H9 (cell line): ENCODE data around the gene TRIM40. TPM values are rescaled to one million over a fixed set of nuclear protein-coding genes. Genes with fewer than 3 reads are reported as not detected.

Source experiments
- DNase-seq: peaks from one replicate; pipeline ENCODE4 v3.0.0-alpha.2; 2017
- H2AFZ ChIP-seq: one replicate; pipeline ENCODE4 v1.6.1; 2013; ENCODE audit warnings: mild to moderate bottlenecking, low read length, control low read depth, moderate library complexity
- H2AK5ac ChIP-seq: 2 replicates; pipeline ENCODE4 v1.6.1; 2013; ENCODE audit warnings: low read length, control low read depth, mixed read lengths; ENCODE audit not compliant: insufficient read length
- H2BK120ac ChIP-seq: one replicate; pipeline ENCODE4 v1.6.1; 2013; ENCODE audit warnings: low read depth, mild to moderate bottlenecking, low read length, control low read depth, inconsistent platforms; ENCODE audit not compliant: poor library complexity, severe bottlenecking
- H2BK12ac ChIP-seq: 2 replicates; pipeline ENCODE4 v1.6.1; 2013; ENCODE audit warnings: low read length, control low read depth, mixed read lengths, low read depth; ENCODE audit not compliant: insufficient read length
- H2BK15ac ChIP-seq: 2 replicates; pipeline ENCODE4 v1.6.1; 2013; ENCODE audit warnings: low read depth, low read length, control low read depth
- H2BK20ac ChIP-seq: one replicate; pipeline ENCODE4 v1.6.1; 2013; ENCODE audit warnings: low read depth, mild to moderate bottlenecking, low read length, control low read depth, inconsistent platforms; ENCODE audit not compliant: poor library complexity, severe bottlenecking
- H2BK5ac ChIP-seq: 2 replicates; pipeline ENCODE4 v1.6.1; 2013; ENCODE audit warnings: low read length, control low read depth, mixed read lengths; ENCODE audit not compliant: insufficient read length
- H3K14ac ChIP-seq: 2 replicates; pipeline ENCODE4 v1.6.1; 2013; ENCODE audit warnings: low read length, control low read depth; ENCODE audit not compliant: insufficient read depth
- H3K18ac ChIP-seq: 2 replicates; pipeline ENCODE4 v1.6.1; 2013; ENCODE audit warnings: low read depth, mild to moderate bottlenecking, mixed read lengths, low read length, control low read depth; ENCODE audit not compliant: insufficient read length
- H3K23ac ChIP-seq: 2 replicates; pipeline ENCODE4 v1.6.1; 2013; ENCODE audit warnings: low read length, control low read depth, mixed read lengths, low read depth; ENCODE audit not compliant: insufficient read length
- H3K23me2 ChIP-seq: 2 replicates; pipeline ENCODE4 v1.6.1; 2013; ENCODE audit warnings: low read depth, mild to moderate bottlenecking, mixed read lengths, low read length, control low read depth; ENCODE audit not compliant: insufficient read length, poor library complexity, severe bottlenecking
- H3K27ac ChIP-seq: 2 replicates; pipeline ENCODE4 v1.5.1; 2013; ENCODE audit warnings: low read length, control low read depth, mixed read lengths, low read depth; ENCODE audit not compliant: insufficient read length
- H3K27me3 ChIP-seq: 2 replicates; pipeline ENCODE4 v1.6.1; 2013; ENCODE audit warnings: low read length, control low read depth, inconsistent platforms; ENCODE audit not compliant: insufficient read depth
- H3K4ac ChIP-seq: 2 replicates; pipeline ENCODE4 v1.6.1; 2013; ENCODE audit warnings: low read depth, mild to moderate bottlenecking, control low read depth, inconsistent platforms, low read length, moderate library complexity
- H3K4me1 ChIP-seq: 2 replicates; pipeline ENCODE4 v1.6.1; 2013; ENCODE audit warnings: low read length, control low read depth, inconsistent platforms; ENCODE audit not compliant: insufficient read depth
- H3K4me2 ChIP-seq: 2 replicates; pipeline ENCODE4 v1.6.1; 2013; ENCODE audit warnings: low read length, control low read depth, mixed read lengths; ENCODE audit not compliant: insufficient read length, insufficient read depth
- H3K56ac ChIP-seq: 2 replicates; pipeline ENCODE4 v1.6.1; 2013; ENCODE audit warnings: low read depth, mild to moderate bottlenecking, mixed read lengths, low read length, control low read depth; ENCODE audit not compliant: insufficient read length
- H3K79me1 ChIP-seq: 2 replicates; pipeline ENCODE4 v1.6.1; 2013; ENCODE audit warnings: low read depth, mild to moderate bottlenecking, moderate library complexity, low read length, control low read depth, inconsistent platforms; ENCODE audit not compliant: insufficient read depth, poor library complexity, severe bottlenecking
- H3K79me2 ChIP-seq: 2 replicates; pipeline ENCODE4 v1.6.1; 2013; ENCODE audit warnings: low read length, control low read depth, inconsistent platforms; ENCODE audit not compliant: insufficient read depth
- H3K9ac ChIP-seq: 2 replicates; pipeline ENCODE4 v1.6.1; 2013; ENCODE audit warnings: low read length, control low read depth, mixed read lengths; ENCODE audit not compliant: insufficient read length; ENCODE audit errors: extremely low read depth
- H3K9me3 ChIP-seq: one replicate; pipeline ENCODE4 v1.6.1; 2013; ENCODE audit warnings: low read depth, low read length, inconsistent platforms; ENCODE audit not compliant: control insufficient read depth
- H3T11ph ChIP-seq: one replicate; pipeline ENCODE4 v1.6.1; 2013; ENCODE audit warnings: mild to moderate bottlenecking, low read length, control low read depth, inconsistent platforms
- H4K20me1 ChIP-seq: one replicate; pipeline ENCODE4 v1.6.1; 2013; ENCODE audit not compliant: control insufficient read depth, insufficient read length, insufficient read depth
- H4K5ac ChIP-seq: 2 replicates; pipeline ENCODE4 v1.6.1; 2013; ENCODE audit warnings: low read depth, mild to moderate bottlenecking, mixed read lengths, low read length, control low read depth; ENCODE audit not compliant: insufficient read length
- H4K8ac ChIP-seq: replicated peaks from 2 replicates; pipeline ENCODE4 v1.6.1; 2013; ENCODE audit warnings: low read length, control low read depth, mixed read lengths, low read depth; ENCODE audit not compliant: insufficient read length
- H4K91ac ChIP-seq: 2 replicates; pipeline ENCODE4 v1.6.1; 2013; ENCODE audit warnings: low read depth, mild to moderate bottlenecking, moderate library complexity, mixed read lengths, low read length, control low read depth; ENCODE audit not compliant: insufficient read length
- H3K27ac Mint-ChIP-seq, 3 experiments: 2 replicates in 2 of 3; 3 replicates in 1 of 3; pipeline ENCODE4 v1.8.0; 2020 to 2021; ENCODE audit warnings: mixed read lengths in 3 of 3, mild to moderate bottlenecking in 1 of 3, moderate library complexity in 1 of 3
- H3K27me3 Mint-ChIP-seq: 2 replicates; pipeline ENCODE4 v1.8.0; 2021; ENCODE audit warnings: low read depth, mild to moderate bottlenecking, moderate library complexity, mixed read lengths
- H3K36me3 Mint-ChIP-seq, 3 experiments: 2 replicates in 2 of 3; 3 replicates in 1 of 3; pipeline ENCODE4 v1.8.0; 2020 to 2021; ENCODE audit warnings: low read depth in 3 of 3, mixed read lengths in 3 of 3; ENCODE audit not compliant: insufficient read depth in 1 of 3
- H3K4me1 Mint-ChIP-seq, 2 experiments: 2 replicates each; pipeline ENCODE4 v1.8.0; 2020; ENCODE audit warnings: mixed read lengths in 2 of 2
- H3K4me3 Mint-ChIP-seq, 2 experiments: 2 replicates in 1 of 2; 3 replicates in 1 of 2; pipeline ENCODE4 v1.8.0; 2020 to 2021; ENCODE audit warnings: mild to moderate bottlenecking in 2 of 2, mixed read lengths in 2 of 2, moderate library complexity in 1 of 2
- H3K9me3 Mint-ChIP-seq, 2 experiments: 2 replicates in 1 of 2; 3 replicates in 1 of 2; pipeline ENCODE4 v1.8.0; 2020; ENCODE audit warnings: mild to moderate bottlenecking in 2 of 2, mixed read lengths in 2 of 2, moderate library complexity in 1 of 2
- WGBS: extraction: QIAGEN DNeasy Blood & Tissue Kit; methylation state at CpG from one replicate; pipeline ENCODE4 v1.1.7; 2013; ENCODE audit warnings: missing lambda C conversion rate, low lambda C conversion rate, mixed read lengths; ENCODE audit not compliant: insufficient read length; ENCODE audit errors: extremely low coverage; 5-methylcytosine and 5-hydroxymethylcytosine counted together
- total RNA-seq: library from RNA; stranded (reverse); gene quantifications from 2 replicates; pipeline ENCODE4 v1.2.1, GENCODE V29; 2021
- TF ChIP-seq, protein P1 (sequence below): fragments of 200-600 bp; sonication (generic); conservative IDR thresholded peaks from 3 replicates; pipeline ENCODE4 v1.8.0; 2021; ENCODE audit warnings: antibody characterized with exemption, mild to moderate bottlenecking

Gene TRIM40
- total RNA-seq, 1 experiment from 2014 or later = not detected

DNA sequence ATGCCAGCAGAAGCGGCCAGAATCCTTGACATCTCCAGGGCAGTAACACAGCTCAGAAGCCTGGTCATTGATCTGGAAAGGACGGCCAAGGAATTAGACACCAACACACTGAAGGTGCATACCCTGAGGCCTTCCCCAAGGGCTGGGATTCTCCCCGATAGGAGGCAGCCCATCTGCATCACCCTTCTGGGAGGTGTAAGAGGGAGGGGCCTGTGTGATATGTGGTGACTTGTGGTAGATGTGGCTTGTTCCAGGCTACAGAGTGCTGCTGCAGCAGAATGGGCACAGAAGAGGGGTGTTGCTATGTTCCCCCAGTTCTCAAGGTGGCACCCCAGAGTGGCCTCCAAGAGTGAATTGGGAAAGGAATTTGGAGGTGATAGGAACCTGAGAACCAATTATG lies 11.2 kb downstream of the TRIM40 start:
- no peak overlapping the region for H2BK120ac ChIP-seq
- H2BK20ac ChIP-seq = no peak overlapping the region
- no peak overlapping the region for H2AFZ ChIP-seq
- H3K18ac ChIP-seq = no peak overlapping the region
- H4K8ac ChIP-seq = no peak overlapping the region
- H3T11ph ChIP-seq = no peak overlapping the region
- WGBS = no CpG with 5 or more reads among the region's 3 CpGs
- H4K5ac ChIP-seq = no peak overlapping the region
- TF ChIP-seq, protein P1, sequence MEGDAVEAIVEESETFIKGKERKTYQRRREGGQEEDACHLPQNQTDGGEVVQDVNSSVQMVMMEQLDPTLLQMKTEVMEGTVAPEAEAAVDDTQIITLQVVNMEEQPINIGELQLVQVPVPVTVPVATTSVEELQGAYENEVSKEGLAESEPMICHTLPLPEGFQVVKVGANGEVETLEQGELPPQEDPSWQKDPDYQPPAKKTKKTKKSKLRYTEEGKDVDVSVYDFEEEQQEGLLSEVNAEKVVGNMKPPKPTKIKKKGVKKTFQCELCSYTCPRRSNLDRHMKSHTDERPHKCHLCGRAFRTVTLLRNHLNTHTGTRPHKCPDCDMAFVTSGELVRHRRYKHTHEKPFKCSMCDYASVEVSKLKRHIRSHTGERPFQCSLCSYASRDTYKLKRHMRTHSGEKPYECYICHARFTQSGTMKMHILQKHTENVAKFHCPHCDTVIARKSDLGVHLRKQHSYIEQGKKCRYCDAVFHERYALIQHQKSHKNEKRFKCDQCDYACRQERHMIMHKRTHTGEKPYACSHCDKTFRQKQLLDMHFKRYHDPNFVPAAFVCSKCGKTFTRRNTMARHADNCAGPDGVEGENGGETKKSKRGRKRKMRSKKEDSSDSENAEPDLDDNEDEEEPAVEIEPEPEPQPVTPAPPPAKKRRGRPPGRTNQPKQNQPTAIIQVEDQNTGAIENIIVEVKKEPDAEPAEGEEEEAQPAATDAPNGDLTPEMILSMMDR = no peak
- H3K27ac ChIP-seq = no peak overlapping the region
- no peaks in the 10 kb centered on the region for H4K20me1 ChIP-seq
- Mint-ChIP-seq H3K27ac (no peak overlapping the region), H3K4me1 (peaks cover 8 to 9% of the 10 kb centered on the region in 2 experiments), H3K9me3 (no peaks in the 10 kb centered on the region), H3K36me3 (no peaks in the 10 kb centered on the region), H3K27me3 (peaks cover 42% of the 10 kb centered on the region), H3K4me3 (no peak overlapping the region)
- H3K4ac ChIP-seq = no peak overlapping the region
- no peak overlapping the region for H3K14ac ChIP-seq
- H3K9ac ChIP-seq = no peak overlapping the region
- no peaks in the 10 kb centered on the region for H3K79me1 ChIP-seq
- H3K27me3 ChIP-seq = no peaks in the 10 kb centered on the region
- no peak overlapping the region for H3K4me2 ChIP-seq
- no peaks in the 10 kb centered on the region for H3K79me2 ChIP-seq
- no peaks in the 10 kb centered on the region for H3K23me2 ChIP-seq
- H3K56ac ChIP-seq = no peak overlapping the region
- H3K4me1 ChIP-seq = peaks cover 3% of the 10 kb centered on the region; the same call in 1 of the 2 replicates
- DNase-seq = no peak
- H2BK12ac ChIP-seq = no peak overlapping the region
- H4K91ac ChIP-seq = no peak overlapping the region
- H2BK15ac ChIP-seq = no peak overlapping the region
- no peaks in the 10 kb centered on the region for H3K9me3 ChIP-seq
- no peak overlapping the region for H3K23ac ChIP-seq
- H2AK5ac ChIP-seq = no peak overlapping the region
- H2BK5ac ChIP-seq = no peak overlapping the region
